ENCODE measurements around the gene SOX11.

SOX11 gene

GRCh38 chr2:5692561-5693286, 540 bp downstream of the SOX11 start:
- DNase-seq: no peak

- DNase-seq: no peak
These were observed 1.4 kb downstream of the SOX11 start for GRCh38 chr2:5693287-5694201.

- no peak for DNase-seq
These were observed 2.1 kb downstream of the SOX11 start for GRCh38 chr2:5694306-5694705.

- DNase-seq: no peak
These were observed 3.6 kb downstream of the SOX11 start for GRCh38 chr2:5695654-5696403.

- no peak for DNase-seq
These were observed 4.3 kb downstream of the SOX11 start for GRCh38 chr2:5696404-5696944.

GRCh38 chr2:5696945-5697521, 4.8 kb downstream of the SOX11 start:
- no peak for DNase-seq

- no peak for DNase-seq
These were observed 5.4 kb downstream of the SOX11 start for GRCh38 chr2:5697562-5697961.

- DNase-seq: no peak
These were observed 6.0 kb downstream of the SOX11 start for GRCh38 chr2:5698134-5698533.

- no peak for DNase-seq
These were observed 7.8 kb downstream of the SOX11 start for GRCh38 chr2:5699963-5700362.

- no peak for DNase-seq
These were observed 8.4 kb downstream of the SOX11 start for GRCh38 chr2:5700551-5700950.

- no peak for DNase-seq
These were observed 9.1 kb downstream of the SOX11 start for GRCh38 chr2:5701266-5701665.

- DNase-seq: no peak
These were observed 11.0 kb downstream of the SOX11 start for GRCh38 chr2:5703166-5703565.

- DNase-seq: no peak
These were observed 13.3 kb downstream of the SOX11 start for GRCh38 chr2:5705490-5705889.

GRCh38 chr2:5706717-5707455, 14.7 kb downstream of the SOX11 start:
- no peak for DNase-seq

- DNase-seq: no peak
These were observed 18.4 kb downstream of the SOX11 start for GRCh38 chr2:5710615-5711014.

- no peak for DNase-seq
These were observed 20.9 kb downstream of the SOX11 start for GRCh38 chr2:5713101-5713500.

- no peak for DNase-seq
These were observed 27.6 kb downstream of the SOX11 start for GRCh38 chr2:5719629-5720334.

- DNase-seq: no peak
These were observed 28.2 kb downstream of the SOX11 start for GRCh38 chr2:5720426-5720825.

GRCh38 chr2:5722236-5722635, 30.1 kb downstream of the SOX11 start:
- DNase-seq: no peak

GRCh38 chr2:5723791-5724735, 31.9 kb downstream of the SOX11 start:
- no peak for DNase-seq
